SK-N-MC (cell line): Measurements from ENCODE around the gene PDCD10.

ENCODE experiments used
- DNase-seq: peaks from one replicate; pipeline ENCODE4 v3.0.0-alpha.2; 2011; ENCODE audit warnings: low read depth, low spot score
- H3K27ac ChIP-seq: fragments of 200-600 bp; sonication (generic); 2 replicates; pipeline ENCODE4 v1.5.1; 2016; ENCODE audit warnings: mixed run types
- H3K36me3 ChIP-seq: fragments of 200-600 bp; sonication (generic); 2 replicates; pipeline ENCODE4 v1.6.1; 2017; ENCODE audit warnings: antibody characterized with exemption, low read length, mixed read lengths; ENCODE audit not compliant: insufficient read depth
- H3K4me3 ChIP-seq: fragments of 200-600 bp; sonication (generic); 2 replicates; pipeline ENCODE4 v1.5.1; 2016
- H3K9ac ChIP-seq: fragments of 200-600 bp; sonication (generic); 2 replicates; pipeline ENCODE4 v1.8.0; 2017; ENCODE audit warnings: mixed run types, mixed read lengths; ENCODE audit not compliant: insufficient read length
- H3K9me3 ChIP-seq: fragments of 200-600 bp; sonication (generic); 2 replicates; pipeline ENCODE4 v1.6.1; 2017; ENCODE audit warnings: low read depth, mild to moderate bottlenecking, antibody characterized with exemption, low read length, moderate library complexity, mixed read lengths
- EZH2 ChIP-seq: fragments of 200-600 bp; sonication (generic); IDR thresholded peaks from one replicate; pipeline ENCODE4 v1.6.1; 2017; ENCODE audit warnings: antibody characterized with exemption
- FOXP2 ChIP-seq: optimal IDR thresholded peaks from 2 replicates; pipeline ENCODE3; 2011; ENCODE audit warnings: mild to moderate bottlenecking, moderate library complexity; ENCODE audit not compliant: insufficient read depth; ENCODE audit errors: extremely low read length, control extremely low read depth
- POLR2AphosphoS5 ChIP-seq: IDR thresholded peaks from 2 replicates; pipeline ENCODE4 v1.6.1; 2012; ENCODE audit warnings: mild to moderate bottlenecking, low read depth, low read length, borderline replicate concordance

The PDCD10 gene

DNA sequence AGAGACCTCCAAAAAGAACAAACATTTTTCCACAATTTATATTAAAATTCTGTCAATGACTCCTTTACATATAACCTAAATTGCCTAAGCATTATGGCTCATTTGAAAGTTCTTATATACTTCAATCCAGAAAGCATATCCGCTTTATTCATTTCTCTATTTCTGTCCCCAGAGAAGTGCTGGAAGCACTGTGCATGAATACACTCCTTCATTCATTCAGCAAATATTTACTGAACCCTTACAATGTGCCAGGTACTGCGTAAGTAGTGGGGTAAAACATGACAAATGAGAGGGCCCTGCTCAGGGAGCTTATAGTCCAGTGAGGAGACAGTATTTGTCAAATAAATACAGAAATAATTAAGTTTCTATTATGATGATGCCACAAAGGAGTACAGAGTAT lies 3.3 kb downstream of the PDCD10 start:
- no peak overlapping the region for H3K27ac ChIP-seq
- H3K36me3 ChIP-seq, result no peaks in the 10 kb centered on the region
- H3K4me3 ChIP-seq, result no peak overlapping the region
- H3K9ac ChIP-seq, result no peak overlapping the region
- no peak for TF ChIP-seq POLR2AphosphoS5
- no peak for TF ChIP-seq EZH2
- no peak for TF ChIP-seq FOXP2
- DNase-seq, result no peak
- no peaks in the 10 kb centered on the region for H3K9me3 ChIP-seq

DNA sequence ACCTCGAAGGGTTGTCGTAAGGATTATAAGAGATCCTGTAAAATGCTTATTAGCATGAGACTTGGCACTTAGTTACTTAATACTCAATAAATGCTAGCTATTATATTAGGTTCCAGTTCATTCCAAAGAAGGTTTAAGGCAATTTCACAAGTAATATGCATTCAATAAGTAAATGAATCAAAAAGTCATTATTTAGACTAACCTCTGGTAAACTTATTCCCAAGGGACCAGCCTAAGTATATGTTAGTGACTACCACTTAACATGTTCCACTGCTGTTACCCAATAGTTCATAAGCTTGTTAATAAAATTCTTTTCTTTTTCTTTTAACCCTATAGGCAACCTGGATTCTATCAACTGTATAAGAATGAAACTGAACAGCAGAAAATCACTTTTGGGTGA lies 5.1 kb downstream of the PDCD10 start:
- H3K4me3 ChIP-seq, result peak overlapping the region; percentile 1
- no peak overlapping the region for H3K9ac ChIP-seq
- H3K9me3 ChIP-seq, result no peaks in the 10 kb centered on the region
- TF ChIP-seq EZH2 (no peak), FOXP2 (no peak), POLR2AphosphoS5 (no peak; the same call in 1 of the 2 replicates)
- H3K27ac ChIP-seq, result peak overlapping the region; percentile 40; the same call in 1 of the 2 replicates
- no peaks in the 10 kb centered on the region for H3K36me3 ChIP-seq
- DNase-seq, result peak; percentile 69

DNA sequence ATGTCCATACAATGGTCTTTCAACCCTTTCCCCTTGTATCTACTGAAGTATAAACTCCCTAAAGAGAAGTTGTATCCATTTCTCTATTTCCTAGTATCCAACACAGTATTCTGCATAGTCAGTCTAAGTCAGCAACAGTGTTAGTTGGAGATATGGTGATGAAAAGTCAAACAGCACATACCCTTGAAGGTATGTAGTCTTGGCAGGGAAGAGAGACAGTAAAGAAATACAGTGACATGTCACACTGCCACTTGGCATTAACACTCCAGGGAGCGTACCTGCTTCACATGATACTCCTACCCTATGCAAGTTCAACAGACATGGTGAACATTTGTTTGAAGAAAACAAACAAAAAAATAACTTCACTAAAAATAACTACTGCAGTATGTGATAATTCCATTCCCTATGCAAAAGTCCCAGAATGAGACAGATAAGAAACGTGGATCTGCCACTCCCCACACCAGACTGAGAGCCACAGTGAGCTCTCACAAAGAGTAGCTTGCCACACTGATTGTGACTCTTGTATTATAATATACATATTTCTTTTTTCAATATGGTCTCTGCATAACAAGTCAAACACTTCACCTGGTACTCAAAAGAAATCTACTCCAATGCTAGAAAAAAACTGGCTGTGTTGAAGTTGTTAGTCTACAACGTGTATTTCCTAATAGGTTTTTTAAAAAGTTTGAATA lies 5.9 kb downstream of the PDCD10 start:
- Histone ChIP-seq H3K9me3 (no peaks in the 10 kb centered on the region), H3K36me3 (no peaks in the 10 kb centered on the region), H3K27ac (no peak overlapping the region), H3K9ac (no peak overlapping the region), H3K4me3 (no peak overlapping the region)
- no peak for TF ChIP-seq FOXP2
- TF ChIP-seq POLR2AphosphoS5, result no peak
- DNase-seq, result no peak

DNA sequence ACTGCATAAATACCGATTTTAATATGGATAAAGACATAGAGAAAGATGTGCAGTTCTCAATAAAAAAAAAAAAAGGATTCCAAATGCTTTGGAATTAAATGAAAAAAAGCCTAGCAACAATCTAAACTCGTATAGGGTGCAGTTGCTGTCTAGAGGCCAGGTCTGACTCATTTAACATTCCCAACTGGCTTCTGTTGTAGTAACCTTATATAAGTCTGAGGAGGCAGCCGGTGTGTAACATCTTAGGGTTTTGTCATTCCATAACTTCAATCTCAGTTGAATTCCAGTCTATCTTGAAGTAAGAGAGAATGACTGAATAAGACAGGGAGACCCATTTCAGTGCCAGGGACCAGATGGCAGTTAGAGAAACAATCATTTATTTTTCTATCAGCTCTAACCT lies 6.5 kb downstream of the PDCD10 start:
- Histone ChIP-seq H3K9ac (no peak overlapping the region), H3K36me3 (no peaks in the 10 kb centered on the region), H3K4me3 (no peak overlapping the region), H3K9me3 (no peaks in the 10 kb centered on the region), H3K27ac (no peak overlapping the region)
- DNase-seq, result no peak
- TF ChIP-seq EZH2, result no peak
- TF ChIP-seq FOXP2, result no peak
- no peak for TF ChIP-seq POLR2AphosphoS5

DNA sequence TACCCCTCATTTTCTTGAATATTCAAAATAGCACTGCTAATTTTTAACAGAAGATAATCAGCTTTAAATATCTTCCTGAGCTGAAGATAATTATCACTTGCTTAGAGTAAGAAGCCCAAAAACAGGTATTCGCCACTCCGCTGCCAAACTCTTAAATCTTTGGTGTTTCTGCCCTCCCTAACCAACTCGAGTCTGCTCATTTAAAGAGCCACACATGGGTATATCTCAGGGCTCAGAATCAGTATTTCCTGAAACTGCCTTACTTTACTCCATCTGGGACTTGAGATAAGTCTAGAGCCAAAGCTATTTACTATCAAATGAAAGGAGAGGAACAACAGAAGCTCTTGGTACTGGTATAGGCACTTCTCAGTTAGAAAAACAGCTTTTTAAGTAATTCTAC lies 10.8 kb downstream of the PDCD10 start:
- H3K27ac ChIP-seq, result no peak overlapping the region
- TF ChIP-seq FOXP2 (no peak), POLR2AphosphoS5 (no peak), EZH2 (no peak)
- H3K9ac ChIP-seq, result no peak overlapping the region
- peaks cover 27% of the 10 kb centered on the region for H3K36me3 ChIP-seq
- no peaks in the 10 kb centered on the region for H3K9me3 ChIP-seq
- H3K4me3 ChIP-seq, result no peak overlapping the region
- DNase-seq, result no peak

DNA sequence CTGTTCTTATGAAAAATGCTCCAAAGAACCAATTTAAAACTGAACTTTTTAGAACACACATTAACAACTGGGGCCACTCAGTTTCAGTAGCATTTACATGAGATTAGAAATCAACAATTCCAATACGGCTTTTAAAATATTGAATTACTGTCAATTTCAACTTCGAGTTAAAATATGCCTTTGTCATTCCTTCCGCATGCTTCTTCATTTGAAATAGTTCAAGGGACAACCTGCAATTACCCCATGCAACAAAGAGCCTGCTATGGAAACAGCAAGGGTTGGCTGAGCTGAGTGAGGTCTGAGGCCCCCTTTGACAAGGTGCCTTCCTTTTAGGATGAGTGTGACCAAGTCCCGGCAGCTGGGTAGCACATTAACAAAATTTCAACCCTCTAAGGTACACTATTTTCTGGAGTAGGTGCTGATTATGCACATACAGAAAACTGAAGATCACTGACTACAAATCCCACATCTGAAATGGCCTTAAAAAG lies 11.6 kb downstream of the PDCD10 start:
- DNase-seq, result no peak
- TF ChIP-seq FOXP2 (no peak), POLR2AphosphoS5 (no peak), EZH2 (no peak)
- no peak overlapping the region for H3K4me3 ChIP-seq
- no peak overlapping the region for H3K9ac ChIP-seq
- H3K9me3 ChIP-seq, result no peaks in the 10 kb centered on the region
- H3K27ac ChIP-seq, result no peak overlapping the region
- H3K36me3 ChIP-seq, result peaks cover 35% of the 10 kb centered on the region

DNA sequence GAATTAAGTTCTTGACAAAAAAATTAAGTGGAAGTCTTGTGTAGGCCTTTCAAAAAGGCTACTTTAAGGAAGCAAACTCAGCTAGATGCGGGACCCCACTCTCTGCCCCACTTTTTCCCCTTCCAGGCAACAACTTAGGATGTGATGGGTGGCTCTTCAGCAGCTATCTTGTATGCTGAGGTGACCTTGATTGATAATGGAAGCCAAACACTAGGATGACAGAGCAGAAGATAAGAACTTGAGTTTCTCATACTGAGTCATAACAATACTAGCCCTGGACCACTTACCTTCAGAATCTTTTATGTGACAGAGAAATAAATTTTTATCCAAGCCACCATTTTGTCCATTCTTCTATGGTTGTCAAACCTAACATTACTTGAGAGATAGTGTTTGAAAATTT lies 16.1 kb downstream of the PDCD10 start:
- Histone ChIP-seq H3K9ac (no peak overlapping the region), H3K4me3 (no peak overlapping the region), H3K9me3 (peaks cover 8% of the 10 kb centered on the region; the same call in 1 of the 2 replicates), H3K36me3 (peaks cover 76% of the 10 kb centered on the region), H3K27ac (no peak overlapping the region)
- DNase-seq, result no peak
- TF ChIP-seq FOXP2, result no peak
- no peak for TF ChIP-seq EZH2
- no peak for TF ChIP-seq POLR2AphosphoS5

DNA sequence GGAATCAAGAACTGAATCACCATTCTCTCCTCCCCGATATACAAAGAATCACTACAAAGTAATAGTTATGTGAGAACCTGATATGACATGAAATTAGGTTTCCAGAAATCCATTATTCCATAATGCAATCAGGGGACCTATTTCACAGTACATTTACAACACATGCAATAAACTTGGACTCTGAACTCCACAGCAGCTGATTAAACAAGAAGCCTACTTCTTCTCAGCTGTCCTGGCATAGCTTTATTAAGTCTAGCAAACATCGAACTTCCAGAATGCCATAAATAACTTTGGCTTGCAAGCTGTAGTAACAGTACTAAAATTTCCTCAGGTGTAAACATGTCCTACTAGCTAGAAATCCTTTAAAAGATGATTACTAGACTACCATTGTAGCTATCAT lies 17.8 kb downstream of the PDCD10 start:
- Histone ChIP-seq H3K27ac (no peak overlapping the region), H3K9me3 (peaks cover 9% of the 10 kb centered on the region; the same call in 1 of the 2 replicates), H3K36me3 (peaks cover 90% of the 10 kb centered on the region), H3K4me3 (no peak overlapping the region), H3K9ac (no peak overlapping the region)
- DNase-seq, result no peak
- TF ChIP-seq FOXP2 (no peak), EZH2 (no peak), POLR2AphosphoS5 (no peak)
